Measurements from ENCODE around the gene PTHLH. TPM values are rescaled to one million over a fixed set of nuclear protein-coding genes. Genes with fewer than 3 reads are reported as not detected.
A peak's percentile ranks its signal among the peaks of the same experiment; 100 is the strongest.

The PTHLH gene
- total and polyA plus RNA-seq, 4 donors, result 0.22 to 3.0 (median 0.37) TPM

- WGBS, 2 donors, result 1% methylated on average over 52 to 55 of the region's 55 CpGs
- Histone ChIP-seq H3K27ac (ENCODE audit: low read depth in 1 of 2, low read length in 1 of 2) (no peak overlapping the region), H3K27me3 (ENCODE audit: control insufficient read depth in 3 of 3, insufficient read depth in 3 of 3, low read length in 2 of 3) (peaks cover 3 to 80% (median 65%) of the 10 kb centered on the region in 3 donors), H3K9ac (ENCODE audit: insufficient read depth in 1 of 2, low read length in 2 of 2) (peak overlapping the region in 1 of 2 donors; percentile 23), H3K9me3 (ENCODE audit: control insufficient read depth in 4 of 4, insufficient read depth in 3 of 4, low read length in 3 of 4) (no peaks in the 10 kb centered on the region), H3K4me3 (peak overlapping the region; percentile 0), H3K4me1 (ENCODE audit: control insufficient read depth in 5 of 5, insufficient read depth in 5 of 5, low read length in 5 of 5) (peaks cover 0 to 46% (median 4%) of the 10 kb centered on the region in 5 donors), H3K36me3 (ENCODE audit: control insufficient read depth in 4 of 4, insufficient read depth in 4 of 4, low read length in 4 of 4) (no peaks in the 10 kb centered on the region)
- peak; percentile 11 for ATAC-seq (ENCODE audit: insufficient read depth, low FRiP score)
- peak; percentile 66 to 71 (median 70) for DNase-seq
- no peak for TF ChIP-seq CTCF (IDR thresholded peaks at IDR 0.05; ENCODE audit: control extremely low read depth, extremely low read depth)
These were observed 2.7 kb downstream of the PTHLH start for GRCh38 chr12:27969624-27970400.

GRCh38 chr12:27968972-27969623 lies 3.4 kb downstream of the PTHLH start:
- H3K4me3 ChIP-seq, result no peak overlapping the region
- 3 to 4% methylated on average over 38 of the region's 38 CpGs for WGBS, 2 donors
- no peaks in the 10 kb centered on the region for H3K36me3 ChIP-seq (ENCODE audit: control insufficient read depth in 4 of 4, insufficient read depth in 4 of 4, low read length in 4 of 4)
- H3K9ac ChIP-seq (ENCODE audit: insufficient read depth in 1 of 2, low read length in 2 of 2), result no peak overlapping the region
- peak overlapping the region in 1 of 2 donors; percentile 33 for H3K27ac ChIP-seq (ENCODE audit: low read depth in 1 of 2, low read length in 1 of 2)
- peaks cover 0 to 46% (median 4%) of the 10 kb centered on the region in 5 donors for H3K4me1 ChIP-seq (ENCODE audit: control insufficient read depth in 5 of 5, insufficient read depth in 5 of 5, low read length in 5 of 5)
- ATAC-seq (ENCODE audit: insufficient read depth, low FRiP score) (no peak), DNase-seq (peak; percentile 30 to 53 (median 53))
- no peak for TF ChIP-seq CTCF (IDR thresholded peaks at IDR 0.05; ENCODE audit: control extremely low read depth, extremely low read depth)
- no peaks in the 10 kb centered on the region for H3K9me3 ChIP-seq (ENCODE audit: control insufficient read depth in 4 of 4, insufficient read depth in 3 of 4, low read length in 3 of 4)
- H3K27me3 ChIP-seq (ENCODE audit: control insufficient read depth in 3 of 3, insufficient read depth in 3 of 3, low read length in 2 of 3), result peaks cover 3 to 75% (median 58%) of the 10 kb centered on the region in 3 donors

- Histone ChIP-seq H3K9me3 (ENCODE audit: control insufficient read depth in 4 of 4, insufficient read depth in 3 of 4, low read length in 3 of 4) (peaks cover 0 to 1% (median 0%) of the 10 kb centered on the region in 4 donors), H3K36me3 (ENCODE audit: control insufficient read depth in 4 of 4, insufficient read depth in 4 of 4, low read length in 4 of 4) (no peaks in the 10 kb centered on the region), H3K27ac (ENCODE audit: low read depth in 1 of 2, low read length in 1 of 2) (no peak overlapping the region), H3K4me1 (ENCODE audit: control insufficient read depth in 5 of 5, insufficient read depth in 5 of 5, low read length in 5 of 5) (peaks cover 0 to 41% (median 4%) of the 10 kb centered on the region in 5 donors), H3K4me3 (no peak overlapping the region), H3K9ac (ENCODE audit: insufficient read depth in 1 of 2, low read length in 2 of 2) (no peak overlapping the region), H3K27me3 (ENCODE audit: control insufficient read depth in 3 of 3, insufficient read depth in 3 of 3, low read length in 2 of 3) (peaks cover under 1 to 73% (median 46%) of the 10 kb centered on the region in 3 donors)
- WGBS, 2 donors, result 26 to 34% methylated on average over 2 of the region's 2 CpGs
- DNase-seq (no peak), ATAC-seq (ENCODE audit: insufficient read depth, low FRiP score) (no peak)
- TF ChIP-seq CTCF (IDR thresholded peaks at IDR 0.05; ENCODE audit: control extremely low read depth, extremely low read depth), result no peak
These were observed 4.9 kb downstream of the PTHLH start for GRCh38 chr12:27967551-27968054.
